Measurements from ENCODE around the gene PPP2R5C. TPM values are rescaled to one million over a fixed set of nuclear protein-coding genes. Genes with fewer than 3 reads are reported as not detected.
A peak's percentile ranks its signal among the peaks of the same experiment; 100 is the strongest.
"Not testable (repeated sequence)": the region's sequence is repeated elsewhere in the genome, so short reads cannot be mapped to it uniquely, and the experiment has no call there.

The PPP2R5C gene
- total RNA-seq, 1 donor from 2014 or later, result 71.5 TPM

GRCh38 chr14:101965770-101966722 lies 204.5 kb downstream of the PPP2R5C start:
- TF ChIP-seq, protein P1, sequence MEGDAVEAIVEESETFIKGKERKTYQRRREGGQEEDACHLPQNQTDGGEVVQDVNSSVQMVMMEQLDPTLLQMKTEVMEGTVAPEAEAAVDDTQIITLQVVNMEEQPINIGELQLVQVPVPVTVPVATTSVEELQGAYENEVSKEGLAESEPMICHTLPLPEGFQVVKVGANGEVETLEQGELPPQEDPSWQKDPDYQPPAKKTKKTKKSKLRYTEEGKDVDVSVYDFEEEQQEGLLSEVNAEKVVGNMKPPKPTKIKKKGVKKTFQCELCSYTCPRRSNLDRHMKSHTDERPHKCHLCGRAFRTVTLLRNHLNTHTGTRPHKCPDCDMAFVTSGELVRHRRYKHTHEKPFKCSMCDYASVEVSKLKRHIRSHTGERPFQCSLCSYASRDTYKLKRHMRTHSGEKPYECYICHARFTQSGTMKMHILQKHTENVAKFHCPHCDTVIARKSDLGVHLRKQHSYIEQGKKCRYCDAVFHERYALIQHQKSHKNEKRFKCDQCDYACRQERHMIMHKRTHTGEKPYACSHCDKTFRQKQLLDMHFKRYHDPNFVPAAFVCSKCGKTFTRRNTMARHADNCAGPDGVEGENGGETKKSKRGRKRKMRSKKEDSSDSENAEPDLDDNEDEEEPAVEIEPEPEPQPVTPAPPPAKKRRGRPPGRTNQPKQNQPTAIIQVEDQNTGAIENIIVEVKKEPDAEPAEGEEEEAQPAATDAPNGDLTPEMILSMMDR (IDR thresholded peaks at IDR 0.05; ENCODE audit: unreplicated experiment), result no peak
- H3K4me3 Mint-ChIP-seq (ENCODE audit: unreplicated experiment), result peak overlapping the region; percentile 94
- peak overlapping the region; percentile 75 for H3K27ac Mint-ChIP-seq (ENCODE audit: unreplicated experiment)
- H3K9me3 Mint-ChIP-seq (ENCODE audit: unreplicated experiment), result no peaks in the 10 kb centered on the region
- H3K36me3 Mint-ChIP-seq (ENCODE audit: low read depth, unreplicated experiment), result peaks cover 7% of the 10 kb centered on the region
- peaks cover 4% of the 10 kb centered on the region for H3K27me3 Mint-ChIP-seq (ENCODE audit: unreplicated experiment)
- DNase-seq (ENCODE audit: low spot score), result no peak
- peaks cover 3% of the 10 kb centered on the region for H3K4me1 Mint-ChIP-seq (ENCODE audit: unreplicated experiment)

DNA sequence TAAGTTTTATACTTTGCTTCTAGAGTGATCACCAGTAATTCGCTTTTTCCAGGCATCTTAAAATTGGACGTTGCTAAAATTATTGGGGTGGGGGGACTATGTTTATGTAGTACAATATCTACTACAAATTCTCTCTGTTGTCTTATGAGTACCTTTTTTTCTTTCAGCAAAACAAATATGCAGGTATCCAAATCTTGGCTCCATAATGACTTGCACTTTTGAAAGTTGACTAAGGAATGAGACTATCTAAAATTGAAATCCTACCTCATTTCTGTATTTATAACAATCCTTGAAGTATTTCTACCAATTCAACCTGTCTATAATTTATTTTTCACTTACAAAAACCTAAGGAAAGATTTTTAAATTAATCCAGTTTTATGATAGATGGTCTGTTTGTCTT lies 205.2 kb downstream of the PPP2R5C start:
- Mint-ChIP-seq H3K4me3 (ENCODE audit: unreplicated experiment) (no peak overlapping the region), H3K27me3 (ENCODE audit: unreplicated experiment) (peaks cover 4% of the 10 kb centered on the region), H3K4me1 (ENCODE audit: unreplicated experiment) (peaks cover 3% of the 10 kb centered on the region), H3K36me3 (ENCODE audit: low read depth, unreplicated experiment) (peaks cover 7% of the 10 kb centered on the region), H3K27ac (ENCODE audit: unreplicated experiment) (no peak overlapping the region), H3K9me3 (ENCODE audit: unreplicated experiment) (no peaks in the 10 kb centered on the region)
- no peak for DNase-seq (ENCODE audit: low spot score)
- TF ChIP-seq, protein P1 (IDR thresholded peaks at IDR 0.05; ENCODE audit: unreplicated experiment), result no peak

- no peak overlapping the region for H3K27ac Mint-ChIP-seq (ENCODE audit: unreplicated experiment)
- no peak for DNase-seq (ENCODE audit: low spot score)
- TF ChIP-seq, protein P1 (IDR thresholded peaks at IDR 0.05; ENCODE audit: unreplicated experiment), result no peak
- peak overlapping the region; percentile 65 for H3K4me3 Mint-ChIP-seq (ENCODE audit: unreplicated experiment)
- peaks cover 7% of the 10 kb centered on the region for H3K36me3 Mint-ChIP-seq (ENCODE audit: low read depth, unreplicated experiment)
- peaks cover 4% of the 10 kb centered on the region for H3K27me3 Mint-ChIP-seq (ENCODE audit: unreplicated experiment)
- no peaks in the 10 kb centered on the region for H3K9me3 Mint-ChIP-seq (ENCODE audit: unreplicated experiment)
- H3K4me1 Mint-ChIP-seq (ENCODE audit: unreplicated experiment), result peaks cover 9% of the 10 kb centered on the region
Observed at GRCh38 chr14:101968186-101968585, 206.7 kb downstream of the PPP2R5C start.

GRCh38 chr14:101969481-101969880 lies 208.0 kb downstream of the PPP2R5C start:
- TF ChIP-seq, protein P1 (IDR thresholded peaks at IDR 0.05; ENCODE audit: unreplicated experiment), result no peak
- Mint-ChIP-seq H3K27ac (ENCODE audit: unreplicated experiment) (no peak overlapping the region), H3K27me3 (ENCODE audit: unreplicated experiment) (peaks cover 1% of the 10 kb centered on the region), H3K9me3 (ENCODE audit: unreplicated experiment) (no peaks in the 10 kb centered on the region), H3K36me3 (ENCODE audit: low read depth, unreplicated experiment) (peaks cover 7% of the 10 kb centered on the region), H3K4me3 (ENCODE audit: unreplicated experiment) (no peak overlapping the region), H3K4me1 (ENCODE audit: unreplicated experiment) (peaks cover 9% of the 10 kb centered on the region)
- DNase-seq (ENCODE audit: low spot score), result no peak

DNA sequence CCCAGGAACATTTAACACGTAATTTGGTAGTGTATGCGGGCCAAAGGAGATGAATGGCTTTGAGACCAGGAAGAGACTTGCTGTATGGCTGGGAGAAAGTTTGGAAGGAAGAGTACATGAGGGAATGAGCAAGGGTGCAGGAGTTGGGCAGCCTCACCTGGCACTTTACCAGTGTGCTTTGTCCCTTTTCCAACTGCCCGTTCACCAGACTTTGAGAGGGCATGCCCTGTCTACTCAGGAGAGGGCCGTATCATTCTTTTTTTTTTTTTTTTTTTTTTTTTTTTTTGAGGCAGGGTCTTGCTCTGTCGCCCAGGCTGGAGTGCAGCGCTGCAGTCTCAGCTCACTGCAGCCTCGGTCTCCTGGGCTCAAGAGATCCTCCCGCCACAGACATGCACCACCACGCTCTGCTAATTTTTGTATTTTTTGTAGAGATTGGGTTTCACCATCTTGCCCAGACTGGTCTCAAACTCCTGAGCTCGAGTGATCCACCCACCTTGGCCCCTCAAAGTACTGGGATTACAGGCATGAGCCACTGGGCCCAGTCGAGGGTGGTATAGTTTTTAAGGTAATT lies 209.4 kb downstream of the PPP2R5C start:
- TF ChIP-seq, protein P1 (IDR thresholded peaks at IDR 0.05; ENCODE audit: unreplicated experiment), result no peak
- H3K27ac Mint-ChIP-seq (ENCODE audit: unreplicated experiment), result peak overlapping the region; percentile 57
- H3K4me1 Mint-ChIP-seq (ENCODE audit: unreplicated experiment), result peaks cover 9% of the 10 kb centered on the region
- H3K9me3 Mint-ChIP-seq (ENCODE audit: unreplicated experiment), result no peaks in the 10 kb centered on the region
- DNase-seq (ENCODE audit: low spot score), result no peak
- peaks cover 1% of the 10 kb centered on the region for H3K27me3 Mint-ChIP-seq (ENCODE audit: unreplicated experiment)
- H3K4me3 Mint-ChIP-seq (ENCODE audit: unreplicated experiment), result no peak overlapping the region
- H3K36me3 Mint-ChIP-seq (ENCODE audit: low read depth, unreplicated experiment), result peaks cover 7% of the 10 kb centered on the region

DNA sequence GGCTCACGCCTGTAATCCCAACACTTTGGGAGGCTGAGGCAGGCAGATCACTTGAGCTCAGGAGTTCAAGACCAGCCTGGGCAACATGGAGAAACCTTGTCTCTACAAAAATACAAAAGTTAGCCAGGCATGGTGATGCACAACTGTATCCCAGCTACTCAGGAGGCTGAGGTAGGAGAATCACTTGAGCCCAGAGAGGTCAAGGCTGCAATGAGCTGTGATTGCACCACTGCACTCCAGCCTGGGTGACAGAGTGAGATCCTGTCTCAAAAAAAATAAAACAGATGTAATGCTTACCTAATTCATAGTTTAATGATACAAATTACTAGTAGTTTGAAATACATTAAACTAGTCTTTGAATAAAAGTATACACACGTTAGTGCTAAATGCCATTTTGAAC lies 209.9 kb downstream of the PPP2R5C start:
- H3K9me3 Mint-ChIP-seq (ENCODE audit: unreplicated experiment); H3K4me3 Mint-ChIP-seq (ENCODE audit: unreplicated experiment); H3K27me3 Mint-ChIP-seq (ENCODE audit: unreplicated experiment); H3K27ac Mint-ChIP-seq (ENCODE audit: unreplicated experiment); H3K36me3 Mint-ChIP-seq (ENCODE audit: low read depth, unreplicated experiment); DNase-seq (ENCODE audit: low spot score); H3K4me1 Mint-ChIP-seq (ENCODE audit: unreplicated experiment): not testable (repeated sequence)
